Activated CD8-positive, alpha-beta memory T cell treated with anti-CD3 and anti-CD28 coated beads, Interleukin-2, amount 50 U/mL, for 48 hours (primary cell): Measurements from ENCODE around the gene FAM20C.

Source experiments
- DNase-seq: peaks from one replicate; pipeline ENCODE4 v3.0.0-alpha.2; 2020

Gene FAM20C

DNA sequence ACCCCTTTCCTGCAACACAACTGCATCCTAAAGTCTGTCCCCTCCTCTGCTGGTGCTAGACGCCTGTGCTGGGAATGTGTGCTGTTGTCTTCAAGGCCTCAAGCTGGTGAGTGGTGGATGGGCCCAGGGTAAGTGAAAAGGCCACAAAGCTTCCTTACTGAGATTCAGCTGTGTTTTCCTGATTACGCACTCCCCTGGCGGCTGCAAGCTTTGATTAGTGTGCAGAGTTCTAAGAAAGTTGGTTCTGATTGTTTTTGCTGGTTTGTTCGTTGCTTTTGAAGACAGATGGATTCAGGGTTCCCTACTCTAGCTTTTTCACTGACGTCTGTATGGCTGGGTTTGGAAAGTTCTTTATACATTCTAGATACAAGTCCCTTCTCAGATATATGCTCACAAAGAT lies 85.7 kb downstream of the FAM20C start:
- DNase-seq: no peak

GRCh38 chr7:279821-280220 lies 87.5 kb downstream of the FAM20C start:
- no peak for DNase-seq

DNA sequence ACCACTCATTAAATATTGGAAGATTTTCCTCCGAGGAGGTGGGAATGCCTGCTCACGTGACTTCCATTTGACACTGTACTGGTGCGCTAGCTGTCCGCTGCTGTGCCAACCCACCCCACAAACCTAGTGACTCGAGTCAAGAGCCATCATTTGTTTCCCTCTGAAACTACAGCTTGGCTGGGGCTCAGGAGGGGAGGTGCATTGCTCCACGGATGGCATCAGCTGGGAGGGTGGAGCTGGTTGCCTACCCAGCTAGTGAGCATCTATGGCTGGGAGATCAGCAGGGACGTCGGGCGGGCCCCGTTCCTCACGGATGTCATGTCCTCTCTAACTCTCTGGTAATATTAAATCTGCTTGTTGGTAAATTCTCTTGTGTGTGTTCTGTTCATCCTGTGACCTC lies 88.1 kb downstream of the FAM20C start:
- no peak for DNase-seq

- no peak for DNase-seq
These were observed 89.3 kb downstream of the FAM20C start for GRCh38 chr7:281637-282036.

DNA sequence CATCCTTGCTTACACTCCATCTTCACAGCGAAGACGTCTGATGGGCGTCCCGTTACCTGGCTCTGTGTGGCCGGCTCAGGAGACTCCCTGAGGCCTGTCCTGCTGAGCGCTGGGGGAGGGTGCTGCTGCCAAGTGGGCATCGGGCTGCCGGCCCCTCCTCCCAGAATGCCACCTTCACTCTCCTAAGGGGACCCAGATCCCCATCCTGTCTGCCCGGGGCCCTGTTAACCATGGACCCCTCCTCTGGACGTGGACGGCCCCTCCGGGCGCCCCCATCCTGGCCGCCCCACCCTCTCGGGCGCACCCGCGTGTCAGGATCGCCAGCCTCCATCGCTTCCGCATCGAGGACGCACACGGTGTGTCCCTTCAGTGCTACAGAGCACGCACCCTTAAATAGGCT lies 90.2 kb downstream of the FAM20C start:
- no peak for DNase-seq

DNA sequence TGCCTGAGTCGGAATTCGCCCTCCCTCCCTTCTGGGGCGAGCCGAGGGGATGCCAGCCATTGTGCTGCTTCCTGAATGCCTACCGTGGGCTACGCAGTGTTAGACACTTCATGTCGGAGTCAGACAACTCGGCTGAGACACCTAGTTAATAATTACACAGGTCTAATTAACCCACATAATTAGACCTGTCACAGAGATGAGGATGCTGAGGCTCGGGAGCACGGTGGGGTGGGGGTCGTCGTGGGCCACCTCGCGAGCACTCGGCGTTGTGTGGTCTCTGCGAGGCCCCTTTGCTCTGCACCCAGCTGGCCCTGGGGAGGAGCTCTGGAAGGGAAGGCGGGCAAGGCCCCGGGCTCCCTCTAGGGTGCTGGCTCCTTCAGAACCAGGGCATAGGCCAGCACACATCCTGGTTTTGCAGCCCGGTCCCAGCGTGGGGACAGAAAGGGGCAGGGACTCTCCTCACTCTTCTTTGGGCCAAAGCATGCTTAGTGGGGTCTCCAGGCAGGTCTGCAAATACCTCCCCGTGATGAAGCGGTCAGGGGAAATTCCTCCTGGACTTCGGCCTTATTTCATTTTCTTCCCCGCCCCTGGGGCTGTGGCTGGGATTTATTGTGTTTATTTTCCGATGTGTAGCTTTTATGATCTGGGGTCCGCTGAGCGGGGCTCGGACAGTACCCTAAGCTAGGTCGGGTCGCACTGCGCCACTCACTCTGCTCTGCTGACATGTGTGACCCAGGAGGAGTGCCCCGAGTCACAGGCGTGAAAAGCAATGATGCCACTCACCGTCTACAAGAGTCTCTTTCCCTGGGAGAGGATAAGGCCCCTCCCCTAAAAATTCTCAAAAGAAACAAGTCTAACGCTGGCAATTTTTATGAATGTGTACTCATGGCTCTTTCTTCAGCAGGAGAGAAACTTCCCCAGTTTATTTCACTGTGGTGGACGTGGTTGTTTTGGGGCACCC lies 92.7 kb downstream of the FAM20C start:
- no peak for DNase-seq

DNA sequence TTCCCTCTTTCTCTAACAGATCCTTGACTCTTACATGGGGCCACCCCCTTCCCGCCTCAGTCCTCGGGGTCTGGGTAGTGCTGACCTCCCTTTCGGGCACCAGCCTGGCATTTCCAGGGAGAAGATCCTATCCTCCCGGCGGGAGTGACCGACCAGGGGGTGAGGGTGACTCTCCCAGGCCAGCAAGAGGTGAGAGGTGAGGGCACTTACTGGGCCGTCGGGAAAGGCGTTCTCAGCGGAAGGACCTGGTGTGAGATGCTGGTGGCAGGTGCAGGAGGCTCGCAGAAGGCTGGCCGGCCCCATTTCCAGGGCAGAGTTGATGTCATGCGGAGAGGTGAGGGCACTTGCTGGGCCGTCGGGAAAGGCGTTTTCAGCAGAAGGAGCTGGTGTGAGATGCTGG lies 93.4 kb downstream of the FAM20C start:
- DNase-seq: no peak

DNA sequence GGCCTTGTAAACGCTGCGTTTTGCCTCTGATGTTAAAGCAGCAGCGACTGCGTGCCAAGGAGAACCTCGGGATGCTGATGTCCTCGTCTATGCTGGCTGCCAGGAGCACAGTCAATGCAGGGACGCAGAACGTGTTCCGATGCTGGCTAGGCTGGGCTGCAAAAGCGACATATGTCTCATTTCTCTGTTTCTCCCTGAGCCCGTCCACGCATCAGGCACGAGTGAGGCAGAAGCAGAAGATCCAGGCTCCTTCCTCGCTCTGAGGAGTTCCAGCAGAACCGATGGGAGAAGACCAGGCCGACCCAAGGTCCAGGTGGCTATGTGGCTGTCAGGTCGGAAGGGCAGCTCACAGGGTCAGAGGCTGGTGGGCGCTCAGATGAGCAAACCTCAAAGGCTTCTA lies 93.9 kb downstream of the FAM20C start:
- no peak for DNase-seq

GRCh38 chr7:288671-289101 lies 96.3 kb downstream of the FAM20C start:
- no peak for DNase-seq

GRCh38 chr7:289209-289755 lies 96.9 kb downstream of the FAM20C start:
- DNase-seq: no peak

DNA sequence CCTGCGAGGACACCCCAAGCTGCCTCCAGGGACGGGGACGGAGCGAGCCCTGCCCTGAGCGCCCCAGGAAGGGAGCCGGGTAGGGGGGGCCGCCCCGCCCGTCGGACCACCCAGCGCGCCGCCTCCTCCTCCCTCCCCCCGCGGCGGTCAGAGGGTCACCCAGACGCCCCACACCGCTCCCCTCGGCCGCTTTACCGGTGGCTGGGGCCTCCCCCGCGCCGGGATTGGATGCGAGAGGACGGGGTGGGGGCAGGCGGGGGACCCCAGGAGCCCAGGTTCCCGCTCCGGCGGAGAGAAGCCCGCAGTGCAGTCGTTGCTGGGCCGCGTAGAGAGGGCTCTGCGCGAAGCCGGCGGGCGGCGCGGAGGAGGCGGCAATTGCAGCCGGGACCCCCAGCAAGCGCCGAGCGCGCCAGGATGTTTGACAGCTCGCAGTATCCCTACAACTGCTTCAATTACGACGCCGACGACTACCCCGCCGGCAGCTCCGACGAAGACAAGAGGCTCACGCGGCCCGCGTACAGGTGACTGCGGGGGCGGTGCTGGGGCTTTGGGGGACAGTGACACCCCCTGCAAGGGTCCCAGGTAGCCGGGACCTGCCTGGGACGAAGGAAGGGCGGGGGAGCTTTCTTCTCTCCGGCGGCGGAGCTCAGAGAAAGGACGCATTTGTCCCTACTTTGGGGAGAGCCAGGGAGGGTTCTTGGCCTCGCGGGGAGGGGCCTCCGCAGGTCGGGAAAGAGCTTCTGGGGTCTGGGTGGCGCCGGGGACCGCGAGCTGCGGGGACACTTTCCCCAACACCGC lies 97.6 kb downstream of the FAM20C start, which contains the start of gene FOXL3:
FOXL3 (plus strand) TSS at position 415 of the 798 bp plus-strand sequence; CDS start at position 415, 0 bp downstream.
- DNase-seq: no peak

DNA sequence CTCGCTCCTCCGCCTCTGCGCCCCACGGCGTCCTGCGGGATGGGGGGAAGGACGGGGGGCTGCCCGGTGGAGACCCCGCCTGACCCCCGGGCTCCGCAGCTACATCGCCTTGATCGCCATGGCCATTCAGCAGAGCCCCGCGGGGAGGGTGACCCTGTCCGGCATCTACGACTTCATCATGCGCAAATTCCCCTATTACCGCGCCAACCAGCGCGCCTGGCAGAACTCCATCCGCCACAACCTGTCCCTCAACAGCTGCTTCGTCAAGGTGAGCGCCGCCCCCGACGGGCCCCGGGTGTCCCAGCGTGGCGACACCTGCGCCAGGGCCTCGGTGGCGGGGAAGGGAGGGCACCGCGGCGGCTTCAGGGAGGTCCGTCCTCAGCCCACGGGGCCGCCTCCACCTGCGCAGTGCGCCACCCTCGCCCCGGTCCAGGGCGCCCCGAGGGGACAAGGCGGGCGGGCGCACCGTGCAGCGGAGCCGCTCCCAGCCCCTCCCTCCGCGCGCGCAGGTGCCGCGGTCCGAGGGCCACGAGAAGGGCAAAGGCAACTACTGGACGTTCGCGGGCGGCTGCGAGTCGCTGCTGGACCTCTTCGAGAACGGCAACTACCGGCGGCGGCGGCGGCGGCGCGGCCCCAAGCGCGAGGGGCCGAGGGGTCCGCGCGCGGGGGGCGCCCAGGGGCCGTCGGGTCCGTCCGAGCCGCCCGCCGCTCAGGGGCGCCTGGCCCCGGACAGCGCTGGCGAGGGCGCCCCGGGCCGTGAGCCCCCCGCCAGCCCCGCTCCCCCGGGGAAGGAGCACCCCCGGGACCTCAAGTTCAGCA lies 98.4 kb downstream of the FAM20C start:
- DNase-seq: no peak

DNA sequence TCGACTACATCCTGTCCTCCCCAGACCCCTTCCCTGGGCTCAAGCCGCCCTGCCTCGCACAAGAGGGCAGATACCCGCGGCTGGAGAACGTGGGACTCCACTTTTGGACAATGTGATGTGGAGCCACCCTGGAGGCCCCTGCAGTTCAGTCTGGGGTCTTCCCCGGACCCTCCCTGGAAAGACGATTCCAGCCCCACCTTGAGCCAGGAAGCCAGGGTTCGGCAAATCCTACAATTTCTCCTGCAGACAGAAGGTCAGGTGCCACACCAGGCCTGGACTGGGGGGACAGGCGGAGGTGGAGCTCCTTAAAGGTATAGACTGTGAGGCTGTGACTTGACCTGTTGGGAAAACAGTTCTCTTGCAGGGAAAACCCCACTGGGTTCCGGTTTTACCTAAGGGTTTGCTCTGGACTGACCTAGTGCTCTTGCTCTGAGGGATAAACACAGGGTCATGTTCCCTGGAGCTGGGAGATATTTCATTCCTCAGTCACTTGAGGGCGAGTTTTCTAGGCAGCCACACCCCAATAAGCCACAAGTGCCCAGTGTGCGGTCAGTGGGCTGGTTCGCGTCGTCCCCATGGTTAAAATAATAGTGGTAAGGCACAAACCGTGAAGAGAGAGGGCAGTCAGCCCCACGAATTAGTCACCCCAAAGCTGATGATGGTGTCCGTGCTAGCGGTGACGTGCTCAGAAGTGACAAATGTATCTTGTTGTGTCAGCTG lies 99.2 kb downstream of the FAM20C start:
- DNase-seq: no peak

DNA sequence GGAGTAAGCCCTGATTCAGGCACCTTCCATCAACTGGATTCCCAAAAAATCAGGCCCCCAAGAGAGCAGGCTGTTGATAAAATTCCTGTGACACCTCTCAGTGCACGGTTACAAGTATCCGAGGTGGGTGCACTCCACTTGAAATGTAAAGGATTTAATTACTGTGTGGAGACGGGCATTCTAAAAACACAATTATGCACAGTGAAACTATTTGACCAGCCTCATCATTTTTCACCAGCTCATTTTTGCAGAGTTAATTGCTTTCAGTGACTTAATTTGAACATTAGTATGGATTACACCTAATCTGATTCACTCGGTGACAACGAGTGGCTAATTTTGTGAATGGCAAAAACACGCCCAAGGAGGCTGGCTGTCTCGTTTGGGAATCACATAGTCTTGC lies 99.9 kb downstream of the FAM20C start:
- no peak for DNase-seq

DNA sequence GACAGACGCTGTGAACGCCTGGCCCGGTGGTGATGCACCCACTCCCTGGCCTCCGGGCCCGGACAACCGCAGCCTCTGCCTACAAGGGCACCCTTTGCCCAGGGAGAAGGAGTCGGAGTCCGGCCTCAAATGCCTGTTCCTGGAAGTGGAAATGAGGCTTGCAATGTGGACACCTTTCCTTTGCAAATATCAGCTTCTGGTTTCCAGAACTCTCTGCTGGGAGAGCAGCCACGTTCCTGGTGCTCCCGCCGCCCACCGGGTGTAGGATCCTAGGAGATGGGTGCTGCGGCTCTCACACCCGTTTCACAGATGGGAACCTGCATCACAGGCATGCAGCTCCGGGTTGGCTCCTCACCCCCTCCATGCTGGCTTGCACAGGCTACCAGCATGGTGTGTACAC lies 100.5 kb downstream of the FAM20C start:
- DNase-seq: no peak

- no peak for DNase-seq
These were observed 101.5 kb downstream of the FAM20C start for GRCh38 chr7:293681-294439.

GRCh38 chr7:294440-295154 lies 102.2 kb downstream of the FAM20C start:
- DNase-seq: no peak

DNA sequence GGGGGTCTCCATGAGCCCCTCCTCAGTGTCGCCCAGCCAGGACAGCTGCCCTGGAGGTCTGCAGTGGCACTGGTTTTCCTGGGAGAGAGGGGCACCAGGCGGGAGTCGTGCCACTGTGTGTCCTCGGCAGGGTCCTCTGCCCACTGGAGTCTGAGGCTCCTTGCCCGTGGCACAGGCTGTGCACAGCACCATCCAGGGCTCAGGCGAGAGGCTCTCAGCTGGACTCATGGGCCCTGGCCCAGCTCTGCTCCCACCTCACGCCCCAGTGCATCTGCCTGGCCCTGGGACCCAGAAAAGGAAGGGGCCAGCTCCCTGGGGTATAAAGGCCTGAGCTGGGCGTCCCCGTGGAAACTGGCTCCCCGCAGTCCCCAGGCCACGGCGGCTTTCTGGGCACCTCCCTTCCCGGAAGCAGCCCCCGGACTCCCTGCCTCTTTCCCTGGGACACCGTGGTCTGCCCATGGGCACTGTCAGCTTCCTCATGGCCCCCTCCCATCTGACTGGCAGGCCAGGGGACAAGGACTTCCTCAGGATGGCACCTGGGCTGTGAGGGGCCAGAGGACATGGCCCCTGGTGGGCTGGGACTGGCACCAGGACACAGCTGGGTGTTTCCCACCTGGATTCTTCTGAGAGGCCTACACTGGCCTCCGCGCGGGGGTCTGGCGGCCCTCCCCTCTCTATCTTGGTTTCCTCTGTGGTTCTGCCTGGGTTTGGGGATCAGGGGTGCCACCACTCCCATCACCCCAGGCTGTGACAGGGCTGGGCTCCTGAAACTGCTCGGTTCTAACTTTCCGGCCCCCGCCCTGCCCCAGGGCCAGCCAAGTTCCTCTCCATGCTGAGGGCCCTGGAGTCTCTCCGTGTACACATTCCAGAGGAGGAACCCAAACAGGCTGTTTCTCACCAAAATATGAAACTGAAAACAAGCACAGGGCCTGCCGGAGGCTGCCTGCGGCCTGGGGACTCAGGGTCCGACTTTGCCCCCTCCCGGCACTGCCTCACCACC lies 103.1 kb downstream of the FAM20C start:
- no peak for DNase-seq

DNA sequence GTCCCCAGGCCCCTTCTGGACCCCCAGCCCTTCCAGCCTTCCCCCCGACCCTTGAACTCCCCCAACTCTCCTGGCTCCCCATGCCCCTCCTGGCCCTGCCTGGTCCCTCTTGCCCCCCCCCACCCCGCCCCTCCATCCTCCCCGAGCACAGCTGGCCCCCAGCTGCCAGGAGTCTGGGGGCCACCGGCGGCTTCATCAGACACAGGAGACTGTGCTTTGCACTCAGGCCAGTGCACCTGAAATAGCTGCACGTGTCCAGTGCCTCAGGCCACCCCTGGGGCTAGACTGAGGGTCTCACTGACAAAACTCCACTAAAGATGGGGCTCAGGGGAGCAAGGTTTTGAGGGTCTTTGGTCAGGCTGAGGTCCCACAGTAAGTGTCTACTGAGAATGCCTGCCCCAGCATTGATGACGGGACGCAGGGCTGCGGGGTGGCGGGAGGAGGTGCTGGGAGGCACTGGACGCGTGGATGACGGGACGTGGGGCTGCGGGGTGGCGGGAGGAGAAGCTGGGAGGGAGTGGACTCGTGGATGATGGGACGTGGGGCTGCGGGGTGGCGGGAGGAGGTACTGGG lies 104.1 kb downstream of the FAM20C start:
- DNase-seq: no peak
